Measurements from ENCODE around the gene SPIN2A. TPM values are rescaled to one million over a fixed set of nuclear protein-coding genes. Genes with fewer than 3 reads are reported as not detected.
"Not testable (repeated sequence)": the region's sequence is repeated elsewhere in the genome, so short reads cannot be mapped to it uniquely, and the experiment has no call there.

The SPIN2A gene
- 1.3 TPM for total RNA-seq
- long read RNA-seq, partial matches to known transcripts: 0 of 3 reads
- long read RNA-seq, other reads (novel, unspliced or antisense): 1 of 3 reads

DNA sequence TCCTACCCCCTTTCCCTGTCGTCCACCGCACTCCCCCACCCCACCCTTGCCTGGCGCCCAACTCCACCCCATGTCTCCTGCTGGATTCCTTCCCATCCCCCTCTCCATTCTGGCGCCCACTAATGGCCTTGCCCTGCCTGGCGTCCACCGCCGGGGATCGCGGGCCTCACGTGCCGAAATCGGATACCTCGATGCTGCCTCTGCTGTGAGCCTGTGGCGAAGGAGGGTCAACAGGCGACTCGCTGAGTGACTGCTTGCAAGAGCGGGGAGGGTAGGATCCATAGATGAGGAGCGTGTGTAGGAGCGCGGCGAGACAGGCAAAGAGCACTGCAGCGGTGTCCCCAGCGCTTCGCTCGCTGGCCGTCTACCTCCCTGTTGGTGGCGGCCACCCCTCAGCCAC lies at the start of gene SPIN2A:
TSS of gene SPIN2A (minus strand) at position 325 of the 400 bp plus-strand sequence. CDS start 800 bp downstream, outside the sequence.
- DNase-seq (ENCODE audit: low spot score): not testable (repeated sequence)

DNA sequence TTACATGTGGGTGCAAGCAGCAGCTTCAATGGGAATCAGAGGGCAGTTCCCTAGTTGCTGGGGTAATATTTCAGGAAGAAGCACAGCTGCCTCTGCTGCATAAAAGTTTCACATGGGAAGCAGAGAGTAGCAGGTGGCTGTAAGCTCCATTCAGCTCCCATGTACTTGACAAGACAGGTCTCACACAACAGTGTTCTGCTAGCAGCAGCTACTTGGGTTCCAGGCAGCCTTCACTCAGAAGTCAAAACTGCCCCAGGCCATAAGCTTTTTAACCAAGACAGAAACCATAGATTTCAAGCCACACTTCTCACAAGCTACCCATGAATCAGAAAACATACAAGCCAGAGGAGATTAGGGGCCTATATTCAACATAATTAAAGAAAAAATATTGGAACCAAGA lies 41.4 kb upstream of the SPIN2A start:
- no peak for DNase-seq (ENCODE audit: low spot score)

DNA sequence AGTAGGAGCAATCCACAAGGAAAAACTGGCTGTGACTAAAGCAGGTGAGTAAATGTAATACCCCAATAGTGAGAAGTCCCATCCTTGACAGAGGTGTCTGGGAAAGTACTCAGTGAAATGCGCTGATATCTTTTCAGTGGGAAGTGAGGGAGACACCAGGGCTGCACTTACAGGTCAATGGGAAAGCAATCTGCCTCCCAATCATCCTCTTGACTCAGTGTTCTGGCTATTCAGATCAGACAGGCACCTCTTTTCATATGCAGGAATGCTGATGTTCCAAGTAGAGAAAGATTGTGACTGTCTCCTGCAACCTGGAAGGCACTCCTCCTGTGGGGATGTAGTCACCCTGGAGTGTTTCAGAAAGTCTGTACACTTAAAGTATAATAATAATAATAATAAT lies 39.9 kb upstream of the SPIN2A start:
- DNase-seq (ENCODE audit: low spot score): no peak

DNA sequence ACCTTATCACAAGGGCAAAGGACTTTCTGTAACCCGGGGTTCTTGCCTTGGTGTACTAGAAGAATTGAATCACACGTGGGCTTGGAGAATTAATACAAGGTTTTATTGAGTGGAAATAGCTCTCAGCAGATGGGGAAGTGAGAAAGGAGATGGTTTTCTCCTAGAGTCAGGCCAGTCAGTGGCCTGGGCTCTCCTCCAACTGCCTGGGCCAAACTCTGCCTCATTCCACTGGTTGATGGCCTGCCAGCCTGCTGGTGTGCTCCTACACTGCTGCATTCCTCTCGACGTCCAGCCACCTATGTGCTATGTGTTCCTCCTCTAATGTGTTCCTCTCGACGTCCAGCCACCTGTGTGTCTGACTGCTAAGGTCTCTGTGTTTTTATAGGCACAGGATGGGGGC lies 35.3 kb upstream of the SPIN2A start:
- DNase-seq (ENCODE audit: low spot score): no peak

DNA sequence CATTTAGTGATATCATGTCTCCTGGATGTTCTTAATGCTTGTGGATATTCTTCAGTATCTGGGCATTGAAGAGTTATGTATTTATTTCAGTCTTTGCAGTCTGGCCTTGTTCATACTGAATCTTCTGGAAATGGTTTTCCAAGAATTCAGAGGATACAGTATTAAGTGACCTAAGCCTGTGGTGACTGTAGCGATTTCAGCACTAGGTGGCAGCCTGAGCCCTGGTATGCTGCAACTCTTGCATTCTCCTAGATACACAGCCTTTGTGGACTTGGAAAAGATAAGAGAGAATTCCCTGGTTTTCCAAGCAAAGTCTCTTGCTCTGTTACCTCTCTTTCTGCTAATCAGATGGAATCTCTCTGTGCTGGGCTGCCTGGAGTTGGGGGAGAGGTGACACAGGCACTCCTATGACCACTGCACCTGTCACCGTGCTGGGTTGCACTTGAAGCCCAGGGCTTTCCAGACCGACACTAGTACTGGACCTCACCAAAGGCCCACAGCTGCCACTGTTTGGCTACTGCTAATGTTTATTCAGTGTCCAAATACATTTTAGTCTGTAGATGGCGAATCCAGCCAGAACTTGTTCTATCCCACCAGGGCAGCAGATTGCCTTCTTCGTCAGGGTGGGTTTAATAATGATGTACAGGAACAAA lies 19.3 kb upstream of the SPIN2A start:
- DNase-seq (ENCODE audit: low spot score): no peak

DNA sequence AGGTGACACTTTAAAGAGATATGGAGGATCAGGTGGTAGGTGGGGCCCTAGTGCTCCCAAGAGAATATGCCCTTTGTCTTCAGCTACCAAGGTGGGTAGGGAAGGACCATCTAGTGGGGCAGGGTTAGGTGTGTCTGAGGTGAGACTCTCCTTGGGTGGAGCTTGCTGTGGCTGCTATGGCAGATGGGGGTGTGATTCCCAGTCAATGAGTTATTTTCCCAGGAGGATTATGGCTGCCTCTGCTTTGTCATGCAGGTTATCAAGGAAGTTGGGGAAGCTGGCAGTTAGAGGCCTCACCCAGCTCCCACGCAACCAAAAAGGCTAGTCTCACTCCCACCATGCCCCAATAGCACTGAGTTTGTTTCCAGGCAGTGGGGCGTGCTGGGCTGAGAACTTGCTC lies 18.0 kb upstream of the SPIN2A start:
- DNase-seq (ENCODE audit: low spot score): no peak

DNA sequence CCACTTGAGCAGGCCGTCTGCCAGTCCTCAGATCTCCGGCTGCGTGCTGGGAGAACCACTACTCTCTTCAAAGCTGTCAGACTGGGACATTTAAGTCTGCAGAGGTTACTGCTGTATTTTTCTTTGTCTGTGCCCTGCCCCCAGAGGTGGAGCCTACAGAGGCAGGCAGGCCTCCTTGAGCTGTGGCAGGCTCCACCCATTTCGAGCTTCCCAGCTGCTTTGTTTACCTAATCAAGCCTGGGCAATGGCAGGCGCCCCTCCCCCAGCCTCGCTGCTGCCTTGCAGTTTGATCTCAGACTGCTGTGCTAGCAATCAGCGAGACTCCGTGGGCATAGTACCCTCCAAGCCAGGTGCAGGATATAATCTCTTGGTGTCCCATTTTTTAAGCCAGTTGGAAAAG lies 15.0 kb upstream of the SPIN2A start:
- not testable (repeated sequence) for DNase-seq (ENCODE audit: low spot score)

DNA sequence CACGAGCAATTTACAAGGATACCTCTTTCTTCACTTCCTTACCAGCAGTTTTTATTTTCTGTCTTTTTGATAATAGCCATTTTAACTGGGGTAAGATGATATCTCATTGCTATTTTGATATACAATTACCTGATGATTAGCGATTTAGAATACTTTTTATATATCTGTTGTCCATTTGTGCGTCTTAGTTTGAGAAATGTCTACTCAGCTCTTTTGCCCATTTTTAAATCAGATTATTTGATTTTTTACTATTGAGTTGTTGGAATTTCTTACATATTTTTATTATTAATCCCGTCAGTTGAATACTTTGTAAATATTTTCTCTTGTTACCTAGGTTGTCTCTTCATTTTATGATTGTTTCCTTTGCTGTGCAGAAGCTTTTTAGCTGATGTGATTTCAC lies 1.5 kb upstream of the SPIN2A start:
- no peak for DNase-seq (ENCODE audit: low spot score)

DNA sequence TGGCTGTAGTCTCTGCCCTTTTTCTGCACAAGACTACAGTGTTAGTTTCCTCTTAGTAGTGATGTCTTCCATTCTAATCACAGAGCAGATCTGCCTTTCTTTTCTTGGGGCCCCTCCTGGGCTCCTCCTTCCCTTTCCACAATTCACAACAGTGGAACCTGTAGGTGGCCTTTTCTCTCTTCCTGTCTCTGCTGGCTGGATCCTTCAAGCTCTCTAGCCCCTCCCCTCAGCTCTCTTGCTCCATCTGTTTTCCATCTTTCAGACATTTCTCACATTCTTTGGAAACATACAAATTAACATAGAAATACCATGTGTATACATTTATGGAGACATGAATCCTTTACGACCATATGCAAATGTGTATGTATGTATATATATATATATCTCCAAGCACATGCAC lies 304 bp upstream of the SPIN2A start:
- no peak for DNase-seq (ENCODE audit: low spot score)

DNA sequence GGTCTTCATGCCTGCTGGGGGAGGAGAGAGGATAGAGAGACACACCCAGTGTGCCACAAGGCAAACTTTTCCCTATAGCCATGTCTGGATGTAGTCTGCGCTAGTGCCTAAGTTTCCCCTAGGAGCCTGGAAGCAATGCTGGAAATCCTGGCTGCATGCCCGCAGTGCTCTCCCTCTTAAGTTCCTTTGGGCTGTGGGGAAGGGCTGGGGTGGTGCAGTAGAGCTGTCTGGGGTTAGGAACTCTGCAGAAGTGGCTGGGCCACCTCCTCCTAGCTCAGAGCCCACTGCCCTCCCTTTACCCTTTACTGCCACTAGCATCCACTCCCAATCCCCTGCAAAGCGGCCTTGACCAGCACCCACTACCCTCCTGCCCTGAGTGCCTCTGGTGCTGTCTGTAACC lies 608 bp downstream of the SPIN2A start:
- not testable (repeated sequence) for DNase-seq (ENCODE audit: low spot score)

DNA sequence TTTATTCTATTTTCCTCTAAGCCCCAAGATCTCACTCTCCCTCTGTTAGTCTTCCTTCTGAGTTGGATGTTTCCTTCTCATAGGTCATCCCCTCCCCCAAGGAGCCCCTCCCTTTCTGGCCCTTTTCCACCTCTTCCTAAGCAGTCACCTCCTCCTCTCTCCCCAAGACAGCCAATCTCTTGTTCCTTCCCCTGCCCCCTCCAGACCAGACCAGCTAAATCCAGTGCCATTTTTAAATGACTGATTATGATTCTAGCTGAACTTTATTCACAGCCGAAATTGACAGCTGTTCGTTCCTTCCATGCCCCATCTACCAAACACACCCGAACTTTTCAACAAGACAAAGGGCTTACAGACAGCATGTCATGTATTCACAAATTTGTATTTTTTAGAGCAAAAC lies 1.9 kb downstream of the SPIN2A start:
- DNase-seq (ENCODE audit: low spot score): no peak

DNA sequence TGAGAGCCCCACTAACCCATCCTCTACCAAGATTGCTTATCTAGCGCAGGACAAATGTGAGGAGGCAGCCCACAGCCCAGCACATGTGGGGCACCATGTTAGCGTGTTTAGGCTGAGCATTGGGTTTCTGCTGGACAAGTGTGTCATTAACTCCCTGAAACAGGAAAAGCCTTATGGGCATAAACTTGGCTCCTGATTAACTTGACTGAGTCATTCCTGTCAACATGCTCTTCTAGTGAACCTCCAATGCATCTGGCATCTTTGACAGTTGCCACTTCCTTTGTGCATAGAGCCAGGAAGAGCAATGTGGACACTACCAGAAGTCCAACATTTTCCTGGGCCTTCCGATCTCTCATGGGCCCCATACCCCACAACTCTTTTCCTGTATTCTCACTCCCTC lies 2.5 kb downstream of the SPIN2A start:
- DNase-seq (ENCODE audit: low spot score): no peak

DNA sequence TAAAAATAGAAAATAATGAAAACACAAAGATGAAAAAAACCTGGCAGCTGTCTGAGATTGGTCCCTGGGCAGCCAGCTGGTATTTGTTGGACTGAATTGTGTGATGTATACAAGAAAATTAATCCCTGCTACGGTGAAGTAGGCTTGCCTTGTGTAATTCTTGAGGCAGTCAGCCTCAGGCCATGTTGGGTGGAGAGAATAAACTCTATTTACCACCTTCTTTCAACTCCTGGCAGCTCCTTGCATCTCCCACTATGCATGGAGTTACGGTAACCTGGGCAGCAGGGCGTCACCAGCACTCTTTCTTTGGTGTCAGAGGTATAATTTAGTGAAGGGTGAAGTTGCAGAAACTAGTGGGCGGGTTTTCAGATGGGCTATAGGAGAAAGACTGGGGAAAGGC lies 3.5 kb downstream of the SPIN2A start:
- DNase-seq (ENCODE audit: low spot score): no peak

DNA sequence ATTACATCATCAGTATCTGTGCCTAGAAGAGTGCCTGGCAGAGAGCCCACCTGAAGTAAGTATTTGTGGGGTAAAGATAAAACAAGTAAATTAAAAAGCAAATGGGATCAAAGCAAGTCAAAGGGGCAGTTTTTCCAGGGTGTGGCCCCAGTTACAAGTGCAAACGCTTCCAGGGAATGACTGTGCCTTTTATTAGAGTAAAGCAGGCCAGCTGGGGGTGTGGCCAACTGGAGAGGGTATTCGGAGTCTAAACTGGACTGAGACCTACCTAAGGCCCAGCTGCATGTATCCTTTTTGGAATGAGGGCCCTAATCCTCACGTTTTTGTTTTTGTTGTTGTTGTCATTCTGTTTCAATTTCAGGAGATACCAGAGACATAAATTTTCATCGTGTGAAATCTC lies 3.9 kb downstream of the SPIN2A start:
- DNase-seq (ENCODE audit: low spot score): not testable (repeated sequence)

DNA sequence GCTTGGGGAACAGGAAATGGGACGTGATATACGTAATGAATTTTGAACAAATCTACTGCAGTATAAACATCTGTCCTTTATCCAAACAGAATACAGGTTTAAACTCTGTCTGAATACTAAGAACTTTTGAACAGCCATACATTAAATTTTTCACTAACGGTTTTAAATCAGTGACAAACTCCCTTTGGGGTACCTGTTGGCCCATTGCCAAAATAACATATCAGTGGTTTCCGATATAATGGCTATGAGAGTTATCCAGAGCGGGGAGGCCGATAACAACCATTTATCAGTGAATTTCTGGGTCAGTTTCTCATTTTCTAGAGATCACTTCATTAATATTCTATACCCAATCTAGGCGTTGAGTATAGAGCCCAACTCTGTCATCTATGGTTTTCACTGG lies 5.2 kb downstream of the SPIN2A start:
- DNase-seq (ENCODE audit: low spot score): no peak

DNA sequence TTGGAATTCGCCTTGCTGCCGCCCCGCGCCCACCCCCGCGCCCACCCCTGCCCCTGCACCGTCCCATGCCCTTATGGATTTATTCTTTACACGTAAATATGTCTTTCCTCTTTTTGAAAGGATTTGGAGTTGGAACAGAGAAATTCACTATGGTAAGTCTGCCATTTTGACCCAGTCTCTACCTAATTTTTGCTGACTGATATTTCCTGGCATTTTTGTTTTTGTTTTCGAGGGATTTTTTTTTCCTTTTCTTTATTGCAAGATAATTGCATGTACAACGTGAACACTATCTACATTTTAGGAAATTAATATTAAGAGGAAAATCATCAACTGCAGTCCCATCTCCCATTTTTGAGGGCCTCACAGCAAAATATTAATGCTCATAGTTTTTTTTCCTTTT lies 15.4 kb downstream of the SPIN2A start:
- DNase-seq (ENCODE audit: low spot score): no peak

DNA sequence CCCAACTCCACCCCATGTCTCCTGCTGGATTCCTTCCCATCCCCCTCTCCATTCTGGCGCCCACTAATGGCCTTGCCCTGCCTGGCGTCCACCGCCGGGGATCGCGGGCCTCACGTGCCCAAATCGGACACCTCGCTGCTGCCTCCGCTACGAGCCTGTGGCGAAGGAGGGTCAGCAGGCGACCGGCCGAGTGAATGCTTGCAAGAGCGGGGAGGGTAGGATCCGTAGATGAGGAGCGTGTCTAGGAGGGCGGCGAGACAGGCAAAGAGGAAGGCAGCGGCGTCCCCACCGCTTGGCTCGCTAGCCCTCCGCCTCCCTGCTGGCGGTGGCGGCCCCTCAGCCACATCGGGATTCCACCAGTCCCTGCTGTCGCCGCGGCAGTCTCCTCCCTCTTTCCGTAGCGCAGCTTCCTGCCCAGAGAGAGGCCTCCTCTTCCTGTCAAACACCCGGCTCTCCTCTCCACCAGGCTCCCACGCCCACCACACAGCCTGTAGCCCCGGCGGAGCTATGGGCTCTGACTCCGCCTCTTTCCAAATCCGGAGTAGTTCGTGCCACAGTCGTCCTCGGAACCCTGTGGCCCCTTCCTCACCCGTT lies 15.9 kb downstream of the SPIN2A start, which contains the start of gene SPIN2B:
TSS of gene SPIN2B (minus strand) at position 387 of the 594 bp plus-strand sequence.
- peak; percentile 91 for DNase-seq (ENCODE audit: low spot score)

DNA sequence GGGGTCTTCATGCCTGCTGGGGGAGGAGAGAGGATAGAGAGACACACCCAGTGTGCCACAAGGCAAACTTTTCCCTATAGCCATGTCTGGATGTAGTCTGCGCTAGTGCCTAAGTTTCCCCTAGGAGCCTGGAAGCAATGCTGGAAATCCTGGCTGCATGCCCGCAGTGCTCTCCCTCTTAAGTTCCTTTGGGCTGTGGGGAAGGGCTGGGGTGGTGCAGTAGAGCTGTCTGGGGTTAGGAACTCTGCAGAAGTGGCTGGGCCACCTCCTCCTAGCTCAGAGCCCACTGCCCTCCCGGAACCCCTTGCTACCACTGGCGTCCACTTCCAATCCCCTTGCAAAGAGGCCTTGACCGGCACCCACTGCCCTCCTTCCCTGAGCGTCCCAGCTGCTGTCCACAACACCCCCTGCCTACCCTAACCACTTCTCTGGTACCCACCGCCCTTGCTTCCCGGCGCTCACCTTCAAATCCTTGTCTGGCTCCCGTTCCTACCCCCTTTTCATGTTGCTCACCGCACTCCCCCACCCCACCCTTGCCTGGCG lies 16.5 kb downstream of the SPIN2A start:
- DNase-seq (ENCODE audit: low spot score): not testable (repeated sequence)

DNA sequence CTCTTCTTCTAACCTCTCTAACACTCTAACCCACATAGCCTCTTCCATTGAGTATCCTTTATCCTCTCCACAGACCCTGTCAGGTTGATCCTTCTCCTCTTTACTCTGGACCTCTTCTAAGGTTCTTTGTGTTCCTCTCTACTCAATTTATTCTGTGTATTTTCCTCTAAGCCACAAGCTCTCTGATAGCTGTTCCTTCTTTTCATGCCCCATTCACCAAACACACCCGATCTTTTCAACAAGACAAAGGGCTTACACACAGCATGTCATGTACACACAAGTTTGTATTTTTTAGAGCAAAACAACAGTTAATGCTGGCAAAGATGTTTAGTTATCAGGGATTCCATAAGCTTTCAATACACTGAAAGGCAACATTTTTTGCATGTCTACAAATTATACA lies 17.8 kb downstream of the SPIN2A start:
- DNase-seq (ENCODE audit: low spot score): no peak

DNA sequence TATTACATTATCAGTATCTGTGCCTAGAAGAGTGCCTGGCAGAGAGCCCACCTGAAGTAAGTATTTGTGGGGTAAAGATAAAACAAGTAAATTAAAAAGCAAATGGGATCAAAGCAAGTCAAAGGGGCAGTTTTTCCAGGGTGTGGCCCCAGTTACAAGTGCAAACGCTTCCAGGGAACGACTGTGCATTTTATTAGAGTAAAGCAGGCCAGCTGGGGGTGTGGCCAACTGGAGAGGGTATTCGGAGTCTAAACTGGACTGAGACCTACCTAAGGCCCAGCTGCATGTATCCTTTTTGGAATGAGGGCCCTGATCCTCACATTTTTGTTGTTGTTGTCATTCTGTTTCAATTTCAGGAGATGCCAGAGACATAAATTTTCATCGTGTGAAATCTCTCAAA lies 19.6 kb downstream of the SPIN2A start:
- not testable (repeated sequence) for DNase-seq (ENCODE audit: low spot score)

DNA sequence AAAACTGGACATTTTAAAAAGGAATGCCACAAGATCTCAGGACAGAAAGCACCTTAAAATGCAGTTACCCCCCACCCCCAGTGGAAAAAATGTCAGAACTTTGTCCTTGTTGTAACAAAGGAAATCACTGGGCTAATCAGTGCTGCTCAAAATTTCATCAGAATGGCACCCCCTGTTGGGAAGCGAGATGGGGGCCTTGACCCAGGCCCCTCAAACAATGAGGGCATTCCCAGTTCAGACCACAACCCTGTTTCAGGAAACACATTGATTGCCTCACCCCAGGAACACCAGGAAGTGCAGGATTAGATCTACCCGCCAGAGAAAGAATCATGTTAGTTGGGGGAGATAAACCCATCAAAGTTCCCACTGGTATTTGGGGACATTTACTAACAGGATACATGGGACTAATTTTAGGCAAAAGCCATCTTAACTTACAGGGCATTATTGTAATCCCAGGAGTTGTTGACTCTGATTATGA lies 32.2 kb downstream of the SPIN2A start:
- no peak for DNase-seq (ENCODE audit: low spot score)

DNA sequence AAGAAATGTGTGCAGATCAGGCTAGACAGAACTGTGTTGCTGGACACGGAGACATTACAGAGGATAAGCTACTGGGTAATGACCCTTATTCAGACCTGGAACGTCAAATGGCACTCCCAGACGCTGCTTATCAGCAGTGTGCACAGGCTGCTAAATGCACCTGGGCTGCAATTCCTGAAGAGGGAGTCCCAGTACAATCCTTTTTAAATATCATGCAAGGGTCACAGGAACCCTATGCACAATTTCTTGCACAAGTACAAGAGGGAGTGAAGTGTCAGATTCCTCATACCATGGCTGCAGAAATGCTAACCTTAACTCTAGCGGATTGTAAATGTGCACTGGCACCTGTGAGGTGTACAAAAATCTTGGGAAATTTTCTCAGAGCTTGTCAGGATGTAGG lies 32.8 kb downstream of the SPIN2A start:
- DNase-seq (ENCODE audit: low spot score): no peak

DNA sequence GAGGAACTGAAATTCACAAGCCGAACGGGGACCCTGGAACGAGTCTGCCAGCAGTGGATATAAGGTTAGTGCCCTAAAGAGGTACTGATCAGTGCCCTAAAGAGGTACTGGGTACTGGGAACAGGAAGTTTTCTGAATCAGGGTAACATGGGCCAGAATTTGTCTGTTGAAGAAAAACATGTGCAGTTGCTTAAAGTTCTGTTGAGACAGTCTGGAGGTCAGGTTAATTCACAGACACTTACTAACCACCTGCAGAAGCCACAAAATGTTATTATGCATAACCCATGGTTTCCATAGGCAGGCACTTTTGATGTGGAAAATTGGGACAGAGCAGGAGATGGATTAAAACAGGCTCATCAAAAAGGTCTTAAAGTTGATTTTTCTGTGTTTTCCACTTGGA lies 33.7 kb downstream of the SPIN2A start:
- DNase-seq (ENCODE audit: low spot score): no peak

All from mesenteric fat pad (tissue), 1 donor.